Heart left ventricle (tissue), 16 donors: ENCODE measurements around the gene HP1BP3. TPM values are rescaled to one million over a fixed set of nuclear protein-coding genes. Genes with fewer than 3 reads are reported as not detected.

Experiments used
- ATAC-seq, 4 donors: fragments of 200-7000 bp; cut with Tn5 transposase; one replicate each; pipeline ENCODE4 v1.9.1; 2020 to 2022; ENCODE audit warnings: moderate library complexity in 4 of 4, mild to moderate bottlenecking in 3 of 4, moderate number of reproducible peaks in 1 of 4
- DNase-seq, 5 donors: peaks; one replicate each; pipeline ENCODE4 v3.0.0-alpha.2; 2020
- H3K27ac ChIP-seq, 12 donors: fragments of 200-600 bp; sonication (generic) in 4 of 12; one replicate each; pipeline versions ENCODE4 v1.5.0 to v1.8.0; 2016 to 2022; ENCODE audit warnings: mild to moderate bottlenecking in 2 of 12
- H3K27me3 ChIP-seq, 9 donors: fragments of 200-600 bp; sonication (generic) in 2 of 9; one replicate each; pipeline versions ENCODE4 v1.5.1 to v1.8.0; 2016 to 2022; ENCODE audit warnings: mild to moderate bottlenecking in 3 of 9
- H3K36me3 ChIP-seq, 9 donors: fragments of 200-600 bp; sonication (generic) in 2 of 9; one replicate each; pipeline versions ENCODE4 v1.5.0 to v1.8.0; 2018 to 2022; ENCODE audit warnings: mild to moderate bottlenecking in 2 of 9
- H3K4me1 ChIP-seq, 12 donors: fragments of 200-600 bp; sonication (generic) in 4 of 12; one replicate each; pipeline versions ENCODE4 v1.5.0 to v1.8.0; 2016 to 2022; ENCODE audit warnings: mild to moderate bottlenecking in 3 of 12
- H3K4me3 ChIP-seq, 12 donors: fragments of 200-600 bp; sonication (generic) in 4 of 12; one replicate each; pipeline versions ENCODE4 v1.5.0 to v1.8.0; 2017 to 2022; ENCODE audit warnings: mild to moderate bottlenecking in 9 of 12, moderate library complexity in 4 of 12
- H3K9me3 ChIP-seq, 12 donors: fragments of 200-600 bp; sonication (generic) in 4 of 12; one replicate each; pipeline versions ENCODE4 v1.5.0 to v1.8.0; 2016 to 2022; ENCODE audit warnings: mild to moderate bottlenecking in 1 of 12
- CTCF ChIP-seq, 12 donors: fragments of 200-600 bp; sonication (generic) in 4 of 12; IDR thresholded peaks; one replicate each; pipeline versions ENCODE4 v1.5.0 to v1.8.0; 2018 to 2022; ENCODE audit warnings: antibody characterized with exemption in 12 of 12, mild to moderate bottlenecking in 5 of 12
- POLR2A ChIP-seq, 2 donors: fragments of 450-650 bp; IDR thresholded peaks; one replicate each; pipeline ENCODE4 v1.6.1; 2017; ENCODE audit warnings: antibody characterized with exemption in 2 of 2, mild to moderate bottlenecking in 2 of 2, moderate library complexity in 2 of 2
- WGBS, 4 donors: extraction: QIAGEN DNeasy Blood & Tissue Kit in 2 of 4; methylation state at CpG; one replicate each; pipeline versions ENCODE4 v1.1.5 to v1.1.7; 2013 to 2018; 5-methylcytosine and 5-hydroxymethylcytosine counted together
- intact Hi-C, 10 donors: fragments of 100-400 bp; cut with DNase I; formaldehyde crosslinking; loops; one replicate each; pipeline versions ENCODE4 v1.11.1 to v1.14.2; 2022
- polyA plus RNA-seq, 2 donors: library from polyadenylated mRNA; stranded (reverse); fragments of 200-250 nt; gene quantifications; one replicate each; pipeline ENCODE4 v1.2.3, GENCODE V29; 2013
- total RNA-seq, 9 donors: library from RNA; depleted of rRNA in 2 of 9; stranded (reverse); fragments of >200 nt in 2 of 9; fragmentation: NEBNext Ultra II Directional in 3 of 9; extraction: Animal tissue kit (Norgen Biotek cat#: 25700) in 3 of 9; gene quantifications; one replicate each; pipeline versions ENCODE4 v1.1.0 to v1.2.4, GENCODE V29; 2016 to 2023
- donor health status: ischemic (EF 13 %, LVEDD 7.1; RV severe dilation, severe dysfunction).
- donor health status: healthy with polysubstance abuse.
- donor health status: DM: no; HTN: yes; CAD: no.
- donor health status: DM: no; HTN: no; CAD: no.
- donor health status: ischemic (EF 25% LVEDD 6.9; RV normal size, moderate dysfunction).
- donor health status: ischemic (EF 25% LVEDD 5.7; RV mildly dilated, moderate dysfunction).
- donor health status: healthy.
- donor health status: DM: yes; HTN: yes; CAD: no.
- donor health status: ischemic (EF 35%, LVEDD 5.7; RV mildly dilated, moderate dysfunction).
- donor health status: nonischemic (EF 11% LVEDD 7.7; RV severe dilation, severe dysfunction).
- donor health status: DM: yes; HTN: yes; CAD: no.
- donor health status: PGD.
- donor health status: ischemic (EF 29% LVEDD 5.4; RV normal size, mild dysfunction).
- donor health status: nonischemic (EF 23%, LVEDD 6.1; RV moderate dilation, normal function).

HP1BP3 gene
- total and polyA plus RNA-seq, 11 donors, result 37.9 to 152 (median 113) TPM

GRCh38 chr1:20763417-20763816, 23.7 kb downstream of the HP1BP3 start:
- Histone ChIP-seq H3K4me1 (peaks cover 0 to 15% (median 0%) of the 10 kb centered on the region in 12 donors), H3K9me3 (no peaks in the 10 kb centered on the region), H3K4me3 (no peak overlapping the region), H3K27ac (no peak overlapping the region), H3K36me3 (peaks cover 0 to 100% (median 99%) of the 10 kb centered on the region in 9 donors), H3K27me3 (no peaks in the 10 kb centered on the region)
- no peak for ATAC-seq
- DNase-seq, result no peak
- intact Hi-C loops, result no loop called here
- TF ChIP-seq CTCF (IDR thresholded peaks at IDR 0.05), result no peak
- TF ChIP-seq POLR2A (IDR thresholded peaks at IDR 0.05), result no peak
- 93 to 97% (median 95%) methylated on average over 3 of the region's 3 CpGs for WGBS, 4 donors

GRCh38 chr1:20760322-20760721, 26.8 kb downstream of the HP1BP3 start:
- TF ChIP-seq CTCF (IDR thresholded peaks at IDR 0.05), result no peak
- TF ChIP-seq POLR2A (IDR thresholded peaks at IDR 0.05), result no peak

GRCh38 chr1:20753589-20753988, 33.5 kb downstream of the HP1BP3 start:
- DNase-seq (no peak), ATAC-seq (no peak)
- TF ChIP-seq POLR2A (IDR thresholded peaks at IDR 0.05), result no peak
- no peak for TF ChIP-seq CTCF (IDR thresholded peaks at IDR 0.05)
- WGBS, 4 donors, result 90 to 95% (median 92%) methylated on average over 3 of the region's 3 CpGs
- Histone ChIP-seq H3K27me3 (no peaks in the 10 kb centered on the region), H3K4me1 (peaks cover 0 to 5% (median 0%) of the 10 kb centered on the region in 12 donors), H3K27ac (no peak overlapping the region), H3K36me3 (peaks cover 0 to 97% (median 86%) of the 10 kb centered on the region in 9 donors), H3K9me3 (no peaks in the 10 kb centered on the region), H3K4me3 (no peak overlapping the region)
- intact Hi-C loops, result loop anchor here in 1 of 10 donors (10.0 kb wide), 1 partner anchor 101 kb away; no protein-coding TSS in a partner anchor

More at GRCh38 chr1:20760322-20760721, 26.8 kb downstream of the HP1BP3 start:
- no peaks in the 10 kb centered on the region for H3K27me3 ChIP-seq
- no peak overlapping the region for H3K4me3 ChIP-seq
- no peak overlapping the region for H3K27ac ChIP-seq
- H3K9me3 ChIP-seq, result no peaks in the 10 kb centered on the region
- H3K36me3 ChIP-seq, result peaks cover 0 to 100% (median 100%) of the 10 kb centered on the region in 9 donors
- H3K4me1 ChIP-seq, result no peaks in the 10 kb centered on the region
- intact Hi-C loops, result no loop called here
- WGBS, 4 donors, result 86 to 94% (median 92%) methylated on average over 6 of the region's 6 CpGs
- ATAC-seq (no peak), DNase-seq (no peak)

GRCh38 chr1:20751462-20751990, 35.6 kb downstream of the HP1BP3 start:
- 69 to 73% (median 71%) methylated on average over 3 of the region's 3 CpGs for WGBS, 4 donors
- intact Hi-C loops, result loop anchor here in 1 of 10 donors (10.0 kb wide), 1 partner anchor 103 kb away; no protein-coding TSS in a partner anchor
- TF ChIP-seq CTCF (IDR thresholded peaks at IDR 0.05), result no peak
- TF ChIP-seq POLR2A (IDR thresholded peaks at IDR 0.05), result no peak
- Histone ChIP-seq H3K9me3 (no peaks in the 10 kb centered on the region), H3K4me3 (no peak overlapping the region), H3K4me1 (peaks cover 0 to 5% (median 0%) of the 10 kb centered on the region in 12 donors), H3K27me3 (no peaks in the 10 kb centered on the region), H3K27ac (no peak overlapping the region), H3K36me3 (peaks cover 0 to 97% (median 86%) of the 10 kb centered on the region in 9 donors)
- ATAC-seq (peak in 1 of 4 donors; percentile 49), DNase-seq (no peak)
